Cardiac muscle cell (in vitro differentiated cells and primary cell): Measurements from ENCODE around the gene TMEM138. TPM values are rescaled to one million over a fixed set of nuclear protein-coding genes. Genes with fewer than 3 reads are reported as not detected.

ENCODE experiments used
- DNase-seq, 2 donors: peaks; one replicate each; pipeline versions ENCODE4 v3.0.0 to v3.0.0-alpha.2; 2010 to 2017; ENCODE audit warnings: low read depth in 1 of 2, low spot score in 1 of 2
- H3K27ac ChIP-seq: fragments of 200-600 bp; sonication (generic); 2 replicates; pipeline ENCODE4 v1.5.1; 2016
- H3K27me3 ChIP-seq: fragments of 200-600 bp; sonication (generic); 2 replicates; pipeline ENCODE4 v1.6.0; 2016; ENCODE audit warnings: control low read depth
- H3K36me3 ChIP-seq: fragments of 200-600 bp; sonication (generic); 2 replicates; pipeline ENCODE4 v1.5.1; 2016; ENCODE audit warnings: control low read depth
- H3K4me1 ChIP-seq: fragments of 200-600 bp; sonication (generic); 2 replicates; pipeline ENCODE4 v1.8.1; 2017; ENCODE audit warnings: low read depth, mild to moderate bottlenecking, mixed run types
- H3K4me3 ChIP-seq: fragments of 200-600 bp; sonication (generic); 2 replicates; pipeline ENCODE4 v1.5.1; 2016; ENCODE audit warnings: mild to moderate bottlenecking
- H3K9me3 ChIP-seq: fragments of 200-600 bp; sonication (generic); 2 replicates; pipeline ENCODE4 v1.5.1; 2017; ENCODE audit warnings: low read depth, mild to moderate bottlenecking, control low read depth
- polyA plus RNA-seq: library from polyadenylated mRNA; unstranded; fragments of >200 nt; fragmentation: Nextera tagmentation; extraction: Ambion mirVana; gene quantifications from 2 replicates; pipeline ENCODE4 v1.2.1, GENCODE V29; 2016
- total RNA-seq: library from RNA; depleted of rRNA; stranded (reverse); fragments of >200 nt; gene quantifications from 2 replicates; pipeline ENCODE4 v1.2.3, GENCODE V29; 2016
- TF ChIP-seq, protein P1 (sequence below): IDR thresholded peaks from 2 replicates; pipeline ENCODE4 v1.5.1; 2012; ENCODE audit warnings: low read depth, mild to moderate bottlenecking, low read length

Gene TMEM138
- total RNA-seq (13.8 and 25.2 TPM in 2 replicates), polyA plus RNA-seq (25.0 and 34.1 TPM in 2 replicates)

- peak within 1 kb of the TSS; percentile 98 for H3K27ac ChIP-seq
- no peaks in the 10 kb centered on the region for H3K9me3 ChIP-seq
- H3K4me1 ChIP-seq, result peaks cover 9% of the 10 kb centered on the region
- peaks cover 24% of the 10 kb centered on the region for H3K36me3 ChIP-seq
- no peaks in the 10 kb centered on the region for H3K27me3 ChIP-seq
- peak; percentile 95 for DNase-seq
- H3K4me3 ChIP-seq, result peak within 1 kb of the TSS; percentile 60
- TF ChIP-seq, protein P1, sequence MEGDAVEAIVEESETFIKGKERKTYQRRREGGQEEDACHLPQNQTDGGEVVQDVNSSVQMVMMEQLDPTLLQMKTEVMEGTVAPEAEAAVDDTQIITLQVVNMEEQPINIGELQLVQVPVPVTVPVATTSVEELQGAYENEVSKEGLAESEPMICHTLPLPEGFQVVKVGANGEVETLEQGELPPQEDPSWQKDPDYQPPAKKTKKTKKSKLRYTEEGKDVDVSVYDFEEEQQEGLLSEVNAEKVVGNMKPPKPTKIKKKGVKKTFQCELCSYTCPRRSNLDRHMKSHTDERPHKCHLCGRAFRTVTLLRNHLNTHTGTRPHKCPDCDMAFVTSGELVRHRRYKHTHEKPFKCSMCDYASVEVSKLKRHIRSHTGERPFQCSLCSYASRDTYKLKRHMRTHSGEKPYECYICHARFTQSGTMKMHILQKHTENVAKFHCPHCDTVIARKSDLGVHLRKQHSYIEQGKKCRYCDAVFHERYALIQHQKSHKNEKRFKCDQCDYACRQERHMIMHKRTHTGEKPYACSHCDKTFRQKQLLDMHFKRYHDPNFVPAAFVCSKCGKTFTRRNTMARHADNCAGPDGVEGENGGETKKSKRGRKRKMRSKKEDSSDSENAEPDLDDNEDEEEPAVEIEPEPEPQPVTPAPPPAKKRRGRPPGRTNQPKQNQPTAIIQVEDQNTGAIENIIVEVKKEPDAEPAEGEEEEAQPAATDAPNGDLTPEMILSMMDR, result no peak
Observed at GRCh38 chr11:61361741-61362541, at the start of gene TMEM138, which contains the start of gene CYB561A3. Gene TMEM138 (plus strand): TSS chr11:61362374. CDS start chr11:61364391, 2,017 bp downstream. Gene CYB561A3 (minus strand): TSS chr11:61361882. CDS start chr11:61356713, 5,169 bp downstream.

DNA sequence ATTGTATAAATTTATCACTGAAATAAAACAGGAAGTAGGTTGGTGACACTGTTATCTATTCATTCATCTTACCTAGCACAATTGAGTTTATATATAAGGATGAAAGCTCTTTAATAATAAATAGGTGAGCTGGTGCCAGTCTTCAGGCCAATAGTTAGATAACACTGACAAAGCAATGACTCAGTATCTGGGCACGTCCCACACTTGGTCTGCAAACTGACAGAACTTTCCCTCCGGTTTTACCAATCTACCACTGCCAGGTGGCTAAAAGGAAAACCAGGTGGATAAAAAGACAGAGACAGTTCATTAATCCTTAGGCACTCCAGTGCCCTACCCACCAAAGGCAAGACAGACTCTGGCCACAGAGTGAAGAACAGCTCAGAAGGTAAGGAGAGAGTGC is 46.9 kb upstream of the TMEM138 start:
- DNase-seq, result no peak
- no peaks in the 10 kb centered on the region for H3K9me3 ChIP-seq
- H3K27ac ChIP-seq, result no peak overlapping the region
- H3K4me3 ChIP-seq, result no peak overlapping the region
- peaks cover 81% of the 10 kb centered on the region for H3K36me3 ChIP-seq
- TF ChIP-seq, protein P1, result no peak
- no peaks in the 10 kb centered on the region for H3K4me1 ChIP-seq
- no peaks in the 10 kb centered on the region for H3K27me3 ChIP-seq

GRCh38 chr11:61325649-61326414 is 36.3 kb upstream of the TMEM138 start:
- H3K36me3 ChIP-seq, result peaks cover 72% of the 10 kb centered on the region
- DNase-seq, result peak in 1 of 2 donors; percentile 75
- H3K27me3 ChIP-seq, result no peaks in the 10 kb centered on the region
- TF ChIP-seq, protein P1, result no peak
- no peak overlapping the region for H3K27ac ChIP-seq
- H3K9me3 ChIP-seq, result no peaks in the 10 kb centered on the region
- H3K4me1 ChIP-seq, result no peaks in the 10 kb centered on the region
- no peak overlapping the region for H3K4me3 ChIP-seq

DNA sequence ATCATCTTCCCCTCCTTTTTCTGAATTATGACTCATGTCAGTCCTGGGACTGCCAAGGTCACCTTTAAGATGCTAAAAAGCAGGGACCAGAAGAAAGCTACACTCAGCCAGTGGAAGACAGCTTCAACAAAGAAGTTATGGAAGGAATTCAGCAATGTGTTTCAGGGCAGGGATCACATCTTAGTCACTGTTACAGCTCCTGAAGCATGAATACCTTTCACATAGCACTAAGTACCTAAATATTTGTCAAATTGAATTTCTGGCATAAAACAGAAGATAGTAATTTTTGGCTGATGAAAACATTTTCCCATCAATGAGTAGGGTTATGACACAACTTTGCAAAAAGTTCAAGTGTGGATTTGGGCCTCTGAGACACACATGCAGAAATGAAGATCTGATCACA is 34.5 kb upstream of the TMEM138 start:
- Histone ChIP-seq H3K9me3 (no peaks in the 10 kb centered on the region), H3K36me3 (peaks cover 55% of the 10 kb centered on the region), H3K27me3 (no peaks in the 10 kb centered on the region), H3K4me3 (no peak overlapping the region), H3K27ac (no peak overlapping the region), H3K4me1 (peaks cover 9% of the 10 kb centered on the region)
- TF ChIP-seq, protein P1, result no peak
- no peak for DNase-seq

- peaks cover 9% of the 10 kb centered on the region for H3K4me1 ChIP-seq
- H3K27me3 ChIP-seq, result no peaks in the 10 kb centered on the region
- TF ChIP-seq, protein P1, result no peak
- no peak for DNase-seq
- no peak overlapping the region for H3K4me3 ChIP-seq
- no peak overlapping the region for H3K27ac ChIP-seq
- H3K36me3 ChIP-seq, result peaks cover 49% of the 10 kb centered on the region
- no peaks in the 10 kb centered on the region for H3K9me3 ChIP-seq
Observed at GRCh38 chr11:61328351-61328750, 33.8 kb upstream of the TMEM138 start.
